GM19240 (cell line): ENCODE measurements around the gene PHEX.

Experiments used
- DNase-seq: peaks from one replicate; pipeline ENCODE4 v3.0.0; 2011; ENCODE audit warnings: low spot score; ENCODE audit not compliant: insufficient read length

PHEX gene

GRCh38 chrX:22040184-22040583, 8.1 kb downstream of the PHEX start:
- no peak for DNase-seq

- DNase-seq, result no peak
Observed at GRCh38 chrX:22041907-22042530, 9.9 kb downstream of the PHEX start.

GRCh38 chrX:22043872-22044271, 11.7 kb downstream of the PHEX start:
- no peak for DNase-seq

- DNase-seq, result no peak
Observed at GRCh38 chrX:22047468-22047867, 15.3 kb downstream of the PHEX start.

GRCh38 chrX:22053481-22053880, 21.4 kb downstream of the PHEX start:
- DNase-seq, result no peak

GRCh38 chrX:22056235-22056634, 24.1 kb downstream of the PHEX start:
- no peak for DNase-seq

GRCh38 chrX:22057667-22058066, 25.5 kb downstream of the PHEX start:
- DNase-seq, result no peak

GRCh38 chrX:22059775-22060174, 27.6 kb downstream of the PHEX start:
- no peak for DNase-seq

- no peak for DNase-seq
Observed at GRCh38 chrX:22060415-22061280, 28.5 kb downstream of the PHEX start.

- DNase-seq, result peak; percentile 36
Observed at GRCh38 chrX:22063284-22063683, 31.2 kb downstream of the PHEX start.

- no peak for DNase-seq
Observed at GRCh38 chrX:22069586-22069985, 37.5 kb downstream of the PHEX start.

- no peak for DNase-seq
Observed at GRCh38 chrX:22073928-22074327, 41.8 kb downstream of the PHEX start.

- no peak for DNase-seq
Observed at GRCh38 chrX:22078117-22078516, 46.0 kb downstream of the PHEX start.

GRCh38 chrX:22081475-22082092, 49.5 kb downstream of the PHEX start:
- peak; percentile 33 for DNase-seq

GRCh38 chrX:22086003-22086402, 53.9 kb downstream of the PHEX start:
- no peak for DNase-seq

- DNase-seq, result no peak
Observed at GRCh38 chrX:22087011-22087557, 55.0 kb downstream of the PHEX start.

GRCh38 chrX:22088326-22088725, 56.2 kb downstream of the PHEX start:
- DNase-seq, result no peak

GRCh38 chrX:22090181-22090580, 58.1 kb downstream of the PHEX start:
- no peak for DNase-seq

- no peak for DNase-seq
Observed at GRCh38 chrX:22093550-22093949, 61.4 kb downstream of the PHEX start.

- no peak for DNase-seq
Observed at GRCh38 chrX:22095286-22095685, 63.2 kb downstream of the PHEX start.

- no peak for DNase-seq
Observed at GRCh38 chrX:22095856-22096255, 63.7 kb downstream of the PHEX start.

GRCh38 chrX:22097012-22097694, 65.0 kb downstream of the PHEX start:
- DNase-seq, result no peak
